ENCODE data around the gene HAUS1. TPM values are rescaled to one million over a fixed set of nuclear protein-coding genes. Genes with fewer than 3 reads are reported as not detected.
A peak's percentile ranks its signal among the peaks of the same experiment; 100 is the strongest.

Gene HAUS1
- total and polyA plus RNA-seq, 2 of the 4 experiments (the other 2 are of a cell fraction): 25.3 to 33.4 TPM

DNA sequence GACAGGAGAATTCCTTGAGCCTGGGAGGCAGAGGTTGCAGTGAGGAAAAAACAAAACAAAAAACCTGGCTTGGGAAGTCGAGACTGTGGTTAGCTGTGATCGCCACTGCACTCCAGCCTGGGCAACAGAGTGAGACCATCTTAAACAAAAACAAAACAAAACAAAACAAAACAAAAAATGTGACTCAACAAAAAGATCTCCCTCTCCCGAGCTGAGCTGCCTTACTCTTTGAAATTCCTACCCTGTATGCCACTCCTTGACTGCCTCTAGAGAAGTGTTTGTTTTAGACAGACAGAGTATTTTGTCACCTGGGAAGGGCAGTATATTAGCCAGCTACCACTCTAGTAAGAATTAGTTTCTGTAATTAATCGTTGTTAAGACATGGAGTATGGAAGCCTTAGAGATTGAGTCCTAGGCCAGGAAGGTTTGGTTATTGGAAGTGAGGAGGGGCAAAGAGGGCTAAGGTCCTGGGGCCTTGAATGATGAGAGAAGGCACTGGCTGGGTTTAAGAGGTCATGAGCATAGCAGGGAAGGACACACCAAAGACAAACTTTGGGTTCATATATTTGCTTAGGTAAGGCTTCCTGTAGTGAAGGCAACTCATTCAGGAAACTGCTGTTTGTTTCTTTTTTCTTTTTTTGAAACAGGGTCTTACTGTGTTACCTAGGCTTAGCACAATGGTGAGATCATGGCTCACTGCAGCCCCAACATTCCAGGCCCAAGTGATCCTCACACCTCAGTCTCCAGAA, 56.0 kb downstream of the HAUS1 start:
- no peaks in the 10 kb centered on the region for H3K9me3 ChIP-seq (ENCODE audit: control insufficient read depth, insufficient read depth, low read length)
- H3K9ac ChIP-seq (ENCODE audit: low read depth, low read length): no peak overlapping the region
- peak overlapping the region; percentile 53; the same call in 1 of the 2 replicates for H2BK120ac ChIP-seq (ENCODE audit: low read depth, low read length)
- in situ Hi-C loops (cut with MboI; ENCODE audit: low sequenced_read_pairs) (no loop called here), dilution Hi-C loops (cut with HindIII; ENCODE audit: low sequenced_read_pairs, unreplicated experiment) (no loop called here), intact Hi-C loops (cut with micrococcal nuclease) (no loop called here)
- H3K14ac ChIP-seq (replicated peaks; ENCODE audit: low read depth, low read length): 0 out of 2 replicates have a peak overlapping the region, but pooled peaks have one; percentile 28
- peak overlapping the region; percentile 67 for H2BK20ac ChIP-seq (ENCODE audit: low read depth, low read length)
- no peak overlapping the region for H3K23ac ChIP-seq (ENCODE audit: low read depth, low read length)
- DNase-seq (no peak), ATAC-seq (ENCODE audit: low read depth) (no peak; the same call in 1 of the 2 replicates)
- H3K4ac ChIP-seq (ENCODE audit: low read depth, low read length): no peak overlapping the region
- H4K8ac ChIP-seq (ENCODE audit: low read depth in 2 of 2, low read length in 2 of 2): peak overlapping the region in 1 of 2 experiments; percentile 42; a peak in 2 of 4 replicates
- 100% methylated on average over 1 of the region's 4 CpGs; no CpG with 5 or more reads in 1 of the 2 experiments for WGBS, 2 experiments (ENCODE audit: extremely low coverage in 2 of 2, insufficient read length in 1 of 2)
- H3K36me3 ChIP-seq (ENCODE audit: control insufficient read depth, insufficient read depth, low read length): no peaks in the 10 kb centered on the region
- no peak overlapping the region for H2AK9ac ChIP-seq (replicated peaks; ENCODE audit: low read depth, low read length, poor library complexity)
- H2AK5ac ChIP-seq (ENCODE audit: low read depth, low read length): no peak overlapping the region
- H3K18ac ChIP-seq (ENCODE audit: low read depth, low read length): no peak overlapping the region; the same call in 1 of the 2 replicates
- peaks cover 7% of the 10 kb centered on the region for H3K4me1 ChIP-seq (ENCODE audit: control insufficient read depth, insufficient read depth, low read length)
- H3K4me3 ChIP-seq (ENCODE audit: insufficient read depth, low read depth, low read length): no peak overlapping the region
- H4K20me1 ChIP-seq (ENCODE audit: insufficient read depth, low read length): no peaks in the 10 kb centered on the region
- BruUV-seq (replicated peaks): no TSS peak
- H3K4me2 ChIP-seq (ENCODE audit: low read depth, low read length): no peak overlapping the region
- CTCF ChIA-PET: interaction anchor here (2.3 kb wide), 1 partner anchor 13 kb away, joined by 12 read pairs; a partner anchor contains a TSS
- POLR2A ChIA-PET (ENCODE audit: unreplicated experiment): no interaction called here
- no peaks in the 10 kb centered on the region for H3K79me1 ChIP-seq (ENCODE audit: low read depth in 1 of 2, low read length in 2 of 2)
- TF ChIP-seq CHD1 (IDR thresholded peaks at IDR 0.05; ENCODE audit: low read depth, low read length) (no peak), MXI1 (IDR thresholded peaks at IDR 0.05; ENCODE audit: borderline replicate concordance, low read depth, low read length) (no peak), CEBPB (IDR thresholded peaks at IDR 0.05; ENCODE audit: low read depth, low read length) (no peak), SMC3 (IDR thresholded peaks at IDR 0.05; ENCODE audit: low read depth, low read length) (no peak), BHLHE40 (IDR thresholded peaks at IDR 0.05; ENCODE audit: low read depth, low read length) (no peak), FOS (IDR thresholded peaks at IDR 0.05; ENCODE audit: low read depth, low read length) (no peak), RAD21 (IDR thresholded peaks at IDR 0.05; ENCODE audit: low read length) (no peak), RFX5 (IDR thresholded peaks at IDR 0.05; ENCODE audit: low read depth, low read length) (no peak), MAFK (IDR thresholded peaks at IDR 0.05; ENCODE audit: low read depth, low read length) (no peak), RCOR1 (IDR thresholded peaks at IDR 0.05; ENCODE audit: insufficient replicate concordance, low read length) (no peak), MAZ (IDR thresholded peaks at IDR 0.05; ENCODE audit: borderline replicate concordance, low read depth, low read length) (no peak), POLR2A (IDR thresholded peaks at IDR 0.05; ENCODE audit: low read depth, low read length) (no peak)
- TF ChIP-seq, protein P1, sequence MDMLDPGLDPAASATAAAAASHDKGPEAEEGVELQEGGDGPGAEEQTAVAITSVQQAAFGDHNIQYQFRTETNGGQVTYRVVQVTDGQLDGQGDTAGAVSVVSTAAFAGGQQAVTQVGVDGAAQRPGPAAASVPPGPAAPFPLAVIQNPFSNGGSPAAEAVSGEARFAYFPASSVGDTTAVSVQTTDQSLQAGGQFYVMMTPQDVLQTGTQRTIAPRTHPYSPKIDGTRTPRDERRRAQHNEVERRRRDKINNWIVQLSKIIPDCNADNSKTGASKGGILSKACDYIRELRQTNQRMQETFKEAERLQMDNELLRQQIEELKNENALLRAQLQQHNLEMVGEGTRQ (IDR thresholded peaks at IDR 0.05; ENCODE audit: low read depth, low read length): no peak
- TF ChIP-seq, protein P2, sequence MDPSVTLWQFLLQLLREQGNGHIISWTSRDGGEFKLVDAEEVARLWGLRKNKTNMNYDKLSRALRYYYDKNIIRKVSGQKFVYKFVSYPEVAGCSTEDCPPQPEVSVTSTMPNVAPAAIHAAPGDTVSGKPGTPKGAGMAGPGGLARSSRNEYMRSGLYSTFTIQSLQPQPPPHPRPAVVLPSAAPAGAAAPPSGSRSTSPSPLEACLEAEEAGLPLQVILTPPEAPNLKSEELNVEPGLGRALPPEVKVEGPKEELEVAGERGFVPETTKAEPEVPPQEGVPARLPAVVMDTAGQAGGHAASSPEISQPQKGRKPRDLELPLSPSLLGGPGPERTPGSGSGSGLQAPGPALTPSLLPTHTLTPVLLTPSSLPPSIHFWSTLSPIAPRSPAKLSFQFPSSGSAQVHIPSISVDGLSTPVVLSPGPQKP (IDR thresholded peaks at IDR 0.05; ENCODE audit: borderline replicate concordance, low read depth, low read length): no peak
- TF ChIP-seq, protein P3, sequence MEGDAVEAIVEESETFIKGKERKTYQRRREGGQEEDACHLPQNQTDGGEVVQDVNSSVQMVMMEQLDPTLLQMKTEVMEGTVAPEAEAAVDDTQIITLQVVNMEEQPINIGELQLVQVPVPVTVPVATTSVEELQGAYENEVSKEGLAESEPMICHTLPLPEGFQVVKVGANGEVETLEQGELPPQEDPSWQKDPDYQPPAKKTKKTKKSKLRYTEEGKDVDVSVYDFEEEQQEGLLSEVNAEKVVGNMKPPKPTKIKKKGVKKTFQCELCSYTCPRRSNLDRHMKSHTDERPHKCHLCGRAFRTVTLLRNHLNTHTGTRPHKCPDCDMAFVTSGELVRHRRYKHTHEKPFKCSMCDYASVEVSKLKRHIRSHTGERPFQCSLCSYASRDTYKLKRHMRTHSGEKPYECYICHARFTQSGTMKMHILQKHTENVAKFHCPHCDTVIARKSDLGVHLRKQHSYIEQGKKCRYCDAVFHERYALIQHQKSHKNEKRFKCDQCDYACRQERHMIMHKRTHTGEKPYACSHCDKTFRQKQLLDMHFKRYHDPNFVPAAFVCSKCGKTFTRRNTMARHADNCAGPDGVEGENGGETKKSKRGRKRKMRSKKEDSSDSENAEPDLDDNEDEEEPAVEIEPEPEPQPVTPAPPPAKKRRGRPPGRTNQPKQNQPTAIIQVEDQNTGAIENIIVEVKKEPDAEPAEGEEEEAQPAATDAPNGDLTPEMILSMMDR (conservative IDR thresholded peaks at IDR 0.05; ENCODE audit: low read depth, low read length): no peak
- H3K56ac ChIP-seq (ENCODE audit: extremely low read depth, insufficient read depth, low read length): no peak overlapping the region
- no peak overlapping the region for H2BK5ac ChIP-seq (ENCODE audit: low read depth, low read length, poor library complexity, severe bottlenecking)
- peak overlapping the region; percentile 4; the same call in 1 of the 2 replicates for H4K91ac ChIP-seq (ENCODE audit: insufficient read depth, low read depth, low read length)
- H2BK15ac ChIP-seq (ENCODE audit: low read depth, low read length): no peak overlapping the region
- no peaks in the 10 kb centered on the region for H3K27me3 ChIP-seq (ENCODE audit: control insufficient read depth, insufficient read depth, low read length)
- H2AFZ ChIP-seq (replicated peaks; ENCODE audit: low read length, poor library complexity): no peak overlapping the region
- peaks cover 11% of the 10 kb centered on the region for H3K9me1 ChIP-seq (ENCODE audit: insufficient read depth, low read length)
- no peak overlapping the region for H3K27ac ChIP-seq (ENCODE audit: insufficient read depth, low read length)
- H4K5ac ChIP-seq (ENCODE audit: low read depth, low read length): no peak overlapping the region

Measured in IMR-90 (cell line).